ENCODE measurements around the gene BAX. TPM values are rescaled to one million over a fixed set of nuclear protein-coding genes. Genes with fewer than 3 reads are reported as not detected.

BAX gene
- total RNA-seq, 1 experiment from 2014 or later = 61.4 TPM

DNA sequence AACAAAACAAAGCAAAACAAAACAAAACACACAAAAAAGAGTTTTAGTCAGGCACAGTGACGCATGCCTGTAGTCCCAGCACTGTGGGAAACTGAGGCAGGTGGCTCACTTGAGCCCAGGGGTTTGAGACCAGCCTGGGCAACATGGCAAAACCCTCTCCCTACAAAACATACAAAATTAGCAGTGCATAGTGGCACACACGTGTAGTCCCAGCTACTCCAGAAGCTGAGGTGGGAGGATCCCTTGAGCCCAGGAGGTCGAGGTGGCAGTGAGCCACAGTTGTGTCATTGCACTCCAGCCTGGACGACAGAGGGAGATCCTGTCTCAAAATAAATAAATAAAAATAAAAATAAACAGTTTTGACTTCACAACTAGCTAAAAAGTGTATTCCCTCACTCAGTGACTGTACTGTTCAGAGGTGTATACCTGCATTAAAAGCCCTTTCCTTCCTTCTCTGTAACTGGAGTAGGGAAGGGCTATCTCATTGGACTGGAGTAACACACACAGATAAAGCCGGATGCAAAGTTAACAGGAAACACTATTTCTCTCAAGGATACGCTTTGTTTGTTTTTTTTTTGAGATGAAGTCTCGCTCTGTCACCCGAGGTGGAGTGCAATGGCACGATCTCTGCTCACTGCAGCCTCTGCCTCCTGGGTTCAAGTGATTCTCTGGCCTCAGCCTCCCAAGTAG, 3.7 kb upstream of the BAX start:
- Histone ChIP-seq H3K36me3 (peaks cover 11% of the 10 kb centered on the region), H3K9me3 (peaks cover 9% of the 10 kb centered on the region), H3K4me3 (no peak overlapping the region), H3K27me3 (no peaks in the 10 kb centered on the region)
- no peak for DNase-seq

DNA sequence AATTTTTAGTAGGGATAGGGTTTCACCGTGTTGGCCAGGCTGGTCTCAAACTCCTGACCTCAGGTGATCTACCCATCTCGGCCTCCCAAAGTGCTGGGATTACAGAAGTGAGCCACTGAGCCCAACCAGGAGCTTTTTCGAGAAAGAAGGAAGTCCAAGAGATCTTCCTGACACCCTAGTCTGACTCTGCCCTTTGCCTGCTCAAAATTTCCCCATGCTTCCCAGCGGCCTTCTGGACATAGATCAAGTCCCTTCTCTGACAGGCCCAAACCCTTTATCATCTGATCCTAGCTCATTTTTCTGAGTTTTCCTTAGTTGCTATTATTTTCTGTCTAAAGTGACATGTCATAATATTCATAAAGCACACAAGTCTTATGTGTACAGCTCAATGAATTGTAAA, 1.5 kb upstream of the BAX start:
- no peak for DNase-seq
- 0 out of 2 replicates have a peak, but pooled peaks cover 1% of the 10 kb centered on the region for H3K9me3 ChIP-seq
- H3K4me3 ChIP-seq = no peak overlapping the region
- H3K27me3 ChIP-seq = no peaks in the 10 kb centered on the region
- H3K36me3 ChIP-seq = peaks cover 23% of the 10 kb centered on the region

DNA sequence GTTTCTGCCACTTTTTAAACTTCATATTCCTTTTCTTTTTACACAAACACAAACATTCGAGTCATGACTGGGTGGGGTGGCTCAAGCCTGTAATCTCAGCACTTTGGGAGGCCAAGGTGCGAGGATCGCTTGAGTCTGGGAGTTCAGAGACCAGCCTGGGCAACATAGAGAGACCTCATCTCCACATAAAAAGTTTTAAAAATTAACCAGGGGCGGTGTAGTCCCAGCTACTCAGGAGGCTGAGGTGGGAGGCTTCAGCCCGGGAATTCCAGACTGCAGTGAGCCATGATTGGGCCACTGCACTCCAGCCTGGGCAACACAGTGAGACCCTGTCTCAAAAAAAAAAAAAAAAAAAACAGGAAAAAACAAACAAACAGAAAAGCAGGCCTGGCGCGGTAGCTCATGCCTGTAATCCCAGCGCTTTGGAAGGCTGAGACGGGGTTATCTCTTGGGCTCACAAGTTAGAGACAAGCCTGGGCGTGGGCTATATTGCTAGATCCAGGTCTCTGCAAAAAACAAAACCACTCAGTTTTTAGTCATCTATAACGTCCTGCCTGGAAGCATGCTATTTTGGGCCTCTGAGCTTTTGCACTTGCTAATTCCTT, 583 bp upstream of the BAX start:
- peak overlapping the region; percentile 96 for H3K4me3 ChIP-seq
- no peaks in the 10 kb centered on the region for H3K9me3 ChIP-seq
- H3K36me3 ChIP-seq = peaks cover 28% of the 10 kb centered on the region
- H3K27me3 ChIP-seq = no peaks in the 10 kb centered on the region
- no peak for DNase-seq

- no peaks in the 10 kb centered on the region for H3K9me3 ChIP-seq
- DNase-seq = no peak
- H3K36me3 ChIP-seq = peaks cover 28% of the 10 kb centered on the region
- H3K27me3 ChIP-seq = no peaks in the 10 kb centered on the region
- H3K4me3 ChIP-seq = peak overlapping the region; percentile 96
Measured at GRCh38 chr19:48955308-48955958, 758 bp downstream of the BAX start.

DNA sequence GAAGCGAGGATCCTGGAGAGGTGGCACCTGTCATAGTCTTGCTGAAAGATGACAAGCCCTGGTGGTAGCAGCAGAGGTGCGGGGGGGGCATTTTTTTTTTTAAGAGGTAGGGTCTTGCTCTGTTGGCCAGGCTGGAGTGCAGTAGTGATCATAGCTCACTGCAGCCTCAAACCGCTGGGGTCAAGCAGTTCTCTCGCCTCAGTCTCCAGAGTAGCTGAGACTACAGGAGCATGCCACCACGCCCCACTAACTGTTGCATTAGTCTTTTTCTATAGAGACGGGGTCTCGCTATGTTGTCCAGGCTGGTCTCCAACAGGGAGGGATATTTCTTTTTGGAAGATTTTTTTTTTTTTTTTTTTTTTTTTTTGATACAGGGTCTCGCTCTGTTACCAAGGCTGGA, 3.3 kb downstream of the BAX start:
- Histone ChIP-seq H3K27me3 (no peaks in the 10 kb centered on the region), H3K4me3 (no peak overlapping the region), H3K36me3 (peaks cover 28% of the 10 kb centered on the region), H3K9me3 (no peaks in the 10 kb centered on the region)
- DNase-seq = no peak

DNA sequence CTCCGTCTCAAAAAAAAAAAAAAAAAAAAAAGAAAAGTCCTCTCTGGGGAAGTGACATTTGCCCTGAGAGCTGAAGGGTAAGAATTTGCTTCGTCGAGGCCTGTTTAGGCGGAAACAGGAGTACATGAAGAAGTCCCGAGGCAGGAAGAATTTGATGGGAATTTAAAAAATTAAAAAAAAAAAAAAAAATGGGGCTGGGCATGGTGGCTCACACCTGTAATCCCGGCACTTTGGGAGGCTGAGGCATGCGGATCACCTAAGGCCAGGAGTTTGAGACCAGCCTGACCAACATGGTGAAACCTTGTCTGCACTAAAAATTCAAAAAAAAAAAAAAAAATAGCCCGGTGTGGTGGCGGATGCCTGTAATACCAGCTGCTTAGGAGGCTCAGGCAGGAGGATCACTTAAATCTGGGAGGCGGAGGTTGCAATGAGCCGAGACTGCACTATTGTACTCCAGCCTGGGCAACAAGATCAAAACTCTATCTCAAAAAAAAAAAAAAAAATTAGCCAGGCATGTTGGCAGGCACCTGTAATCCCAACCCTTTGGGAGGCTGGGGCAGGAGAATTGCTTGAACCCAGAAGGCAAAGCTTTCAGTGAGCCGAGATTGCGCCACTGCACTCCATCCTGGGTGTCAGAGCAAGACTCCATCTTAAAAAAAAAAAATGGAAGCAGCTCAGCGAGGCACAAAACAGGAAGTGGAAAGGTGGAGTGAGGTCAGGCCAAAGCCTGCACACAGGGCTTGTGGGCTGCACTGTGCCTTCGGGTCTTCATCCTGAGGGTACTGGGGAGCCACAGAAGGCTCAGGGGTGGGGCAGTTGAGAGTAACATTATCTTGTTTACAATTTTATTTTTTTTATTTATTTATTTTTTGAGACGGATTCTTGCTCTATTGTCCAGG, 4.9 kb downstream of the BAX start:
- Histone ChIP-seq H3K36me3 (peaks cover 28% of the 10 kb centered on the region), H3K9me3 (no peaks in the 10 kb centered on the region), H3K4me3 (no peak overlapping the region), H3K27me3 (no peaks in the 10 kb centered on the region)
- no peak for DNase-seq

- no peak overlapping the region for H3K4me3 ChIP-seq
- H3K27me3 ChIP-seq = no peaks in the 10 kb centered on the region
- H3K9me3 ChIP-seq = no peaks in the 10 kb centered on the region; the same call in 1 of the 2 replicates
- H3K36me3 ChIP-seq = peaks cover 22% of the 10 kb centered on the region
- DNase-seq = no peak
Measured at GRCh38 chr19:48961051-48961649, 6.5 kb downstream of the BAX start.

- Histone ChIP-seq H3K9me3 (no peaks in the 10 kb centered on the region; the same call in 1 of the 2 replicates), H3K4me3 (no peak overlapping the region), H3K27me3 (no peaks in the 10 kb centered on the region), H3K36me3 (peaks cover 25% of the 10 kb centered on the region)
- DNase-seq = no peak
Measured at GRCh38 chr19:48961673-48962028, 7.0 kb downstream of the BAX start.

- Histone ChIP-seq H3K4me3 (no peak overlapping the region), H3K27me3 (no peaks in the 10 kb centered on the region), H3K36me3 (peaks cover 28% of the 10 kb centered on the region), H3K9me3 (no peaks in the 10 kb centered on the region; the same call in 1 of the 2 replicates)
- DNase-seq = peak; percentile 35
Measured at GRCh38 chr19:48962029-48962848, 7.6 kb downstream of the BAX start.

GRCh38 chr19:48962849-48963165, 8.1 kb downstream of the BAX start:
- Histone ChIP-seq H3K9me3 (no peaks in the 10 kb centered on the region; the same call in 1 of the 2 replicates), H3K27me3 (no peaks in the 10 kb centered on the region), H3K4me3 (no peak overlapping the region), H3K36me3 (peaks cover 28% of the 10 kb centered on the region)
- DNase-seq = no peak

GRCh38 chr19:48963371-48964204, 8.9 kb downstream of the BAX start:
- no peaks in the 10 kb centered on the region for H3K27me3 ChIP-seq
- peaks cover 31% of the 10 kb centered on the region for H3K36me3 ChIP-seq
- DNase-seq = peak; percentile 79
- H3K9me3 ChIP-seq = no peaks in the 10 kb centered on the region; the same call in 1 of the 2 replicates
- H3K4me3 ChIP-seq = no peak overlapping the region

GRCh38 chr19:48964205-48965039, 9.7 kb downstream of the BAX start:
- Histone ChIP-seq H3K27me3 (no peaks in the 10 kb centered on the region), H3K4me3 (peak overlapping the region; percentile 14; the same call in 1 of the 2 replicates), H3K36me3 (peaks cover 33% of the 10 kb centered on the region), H3K9me3 (no peaks in the 10 kb centered on the region; the same call in 1 of the 2 replicates)
- DNase-seq = no peak

- Histone ChIP-seq H3K9me3 (no peaks in the 10 kb centered on the region; the same call in 1 of the 2 replicates), H3K4me3 (peak within 1 kb of the TSS; percentile 84), H3K27me3 (no peaks in the 10 kb centered on the region), H3K36me3 (peaks cover 41% of the 10 kb centered on the region)
- peak; percentile 97 for DNase-seq
Measured at GRCh38 chr19:48965040-48965805, 10.5 kb downstream of the BAX start, which contains the start of gene FTL. Gene FTL (plus strand): TSS chr19:48965309. CDS start chr19:48965508, 199 bp downstream.

Data from MG63 (cell line).